ENCODE measurements around the gene ARHGAP35. TPM values are rescaled to one million over a fixed set of nuclear protein-coding genes. Genes with fewer than 3 reads are reported as not detected.
"Not testable (repeated sequence)": the region's sequence is repeated elsewhere in the genome, so short reads cannot be mapped to it uniquely, and the experiment has no call there.

The ARHGAP35 gene
- total RNA-seq, 2 experiments from 2014 or later = 24.7 to 25.5 TPM

- peaks cover 24% of the 10 kb centered on the region for H3K4me1 Mint-ChIP-seq
- no peak overlapping the region for H3K27ac Mint-ChIP-seq
- H3K4me3 Mint-ChIP-seq = no peak overlapping the region
- DNase-seq = no peak
- POLR2A ChIA-PET = interaction anchor here (0.6 kb wide), 1 partner anchor 40 kb away, joined by 4 read pairs; no protein-coding TSS in a partner anchor
- H3K9me3 Mint-ChIP-seq = no peaks in the 10 kb centered on the region
- H3K27me3 Mint-ChIP-seq = no peaks in the 10 kb centered on the region
- H3K36me3 Mint-ChIP-seq (ENCODE audit: low read depth) = no peaks in the 10 kb centered on the region
- CTCF ChIA-PET = interaction anchor here (1.0 kb wide), 1 partner anchor 111 kb away, joined by 3 read pairs; no protein-coding TSS in a partner anchor
These were observed 2.3 kb downstream of the ARHGAP35 start for GRCh38 chr19:46862974-46863632.

- no peak overlapping the region for H3K27ac Mint-ChIP-seq
- ChIA-PET POLR2A (interaction anchor here (0.6 kb wide), 1 partner anchor 39 kb away, joined by 4 read pairs; no protein-coding TSS in a partner anchor), CTCF (interaction anchor here (1.0 to 1.3 kb wide), 2 partner anchors 18 to 110 kb away, joined by 3 read pairs; no protein-coding TSS in a partner anchor)
- no peaks in the 10 kb centered on the region for H3K9me3 Mint-ChIP-seq
- H3K4me1 Mint-ChIP-seq = peaks cover 25% of the 10 kb centered on the region
- no peaks in the 10 kb centered on the region for H3K27me3 Mint-ChIP-seq
- H3K36me3 Mint-ChIP-seq (ENCODE audit: low read depth) = no peaks in the 10 kb centered on the region
- no peak overlapping the region for H3K4me3 Mint-ChIP-seq
- DNase-seq = no peak
These were observed 3.2 kb downstream of the ARHGAP35 start for GRCh38 chr19:46863818-46864629.

DNA sequence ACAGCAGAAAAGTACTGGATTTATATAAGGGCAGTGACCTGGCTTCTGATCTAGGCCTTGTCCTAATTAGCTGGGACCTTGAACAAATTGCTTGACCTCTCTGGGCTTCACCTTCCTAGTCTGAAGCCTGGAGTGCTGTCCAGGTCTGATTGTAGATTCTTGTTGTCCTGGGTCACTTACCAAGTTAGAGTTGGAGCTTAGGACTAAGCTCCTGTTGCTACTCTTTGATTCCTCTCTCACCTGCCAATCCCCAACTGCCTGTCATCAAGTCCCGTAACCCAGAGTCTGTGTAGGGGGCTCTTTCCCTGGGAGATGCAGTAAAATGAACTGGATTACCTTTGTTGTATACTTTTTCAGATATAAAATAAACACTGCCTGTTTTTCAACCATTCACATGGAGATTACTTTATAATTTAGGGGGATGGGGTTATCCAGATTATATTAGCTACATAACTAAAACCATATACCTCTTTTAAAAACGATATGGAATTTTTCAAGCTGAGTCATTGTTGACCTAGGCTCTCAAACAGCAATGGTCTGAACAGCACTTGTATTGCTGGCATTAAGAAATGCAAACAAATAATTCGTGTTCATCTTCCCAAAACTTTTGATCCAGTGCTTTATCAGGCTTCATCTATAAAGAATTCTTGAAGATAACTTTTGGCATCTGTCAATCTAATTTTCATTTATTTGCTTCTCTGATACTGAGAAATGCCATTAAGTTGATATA is 5.8 kb downstream of the ARHGAP35 start:
- Mint-ChIP-seq H3K27me3 (no peaks in the 10 kb centered on the region), H3K27ac (no peak overlapping the region), H3K9me3 (no peaks in the 10 kb centered on the region), H3K4me1 (peaks cover 19% of the 10 kb centered on the region), H3K36me3 (ENCODE audit: low read depth) (no peaks in the 10 kb centered on the region), H3K4me3 (no peak overlapping the region)
- CTCF ChIA-PET = no interaction called here
- no peak for DNase-seq
- POLR2A ChIA-PET = no interaction called here

- H3K36me3 Mint-ChIP-seq (ENCODE audit: low read depth) = no peaks in the 10 kb centered on the region
- ChIA-PET CTCF (interaction anchor here (1.3 kb wide), 1 partner anchor 23 kb away, joined by 4 read pairs; no protein-coding TSS in a partner anchor), POLR2A (no interaction called here)
- peaks cover 19% of the 10 kb centered on the region for H3K4me1 Mint-ChIP-seq
- H3K27me3 Mint-ChIP-seq = no peaks in the 10 kb centered on the region
- no peak overlapping the region for H3K4me3 Mint-ChIP-seq
- no peak for DNase-seq
- no peak overlapping the region for H3K27ac Mint-ChIP-seq
- no peaks in the 10 kb centered on the region for H3K9me3 Mint-ChIP-seq
These were observed 6.4 kb downstream of the ARHGAP35 start for GRCh38 chr19:46867170-46867569.

GRCh38 chr19:46868025-46868802 is 7.4 kb downstream of the ARHGAP35 start:
- POLR2A ChIA-PET = interaction anchor here (0.7 kb wide), 1 partner anchor 10 kb away, joined by 3 read pairs; no protein-coding TSS in a partner anchor
- CTCF ChIA-PET = interaction anchor here (0.5 to 1.9 kb wide), 4 partner anchors 12 to 45 kb away, joined by 3 to 5 read pairs (median 4); no protein-coding TSS in a partner anchor

DNA sequence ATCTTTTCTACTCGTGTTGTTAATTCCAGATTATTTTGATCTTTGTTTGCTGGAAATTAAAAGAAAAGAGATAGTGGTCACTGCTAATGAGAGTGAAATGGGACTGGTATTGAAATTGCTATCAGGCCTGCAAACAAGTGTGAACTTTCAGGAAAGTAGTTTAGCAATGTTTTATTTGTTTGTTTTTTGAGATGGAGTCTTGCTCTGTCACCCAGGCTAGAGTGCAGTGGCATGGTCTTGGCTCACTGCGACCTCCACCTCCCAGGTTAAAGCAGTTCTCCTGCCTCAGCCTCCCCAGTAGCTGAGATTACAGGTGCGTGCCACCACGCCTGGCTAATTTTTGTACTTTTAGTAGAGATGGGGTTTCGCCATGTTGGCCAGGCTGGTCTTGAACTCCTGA is 10.4 kb downstream of the ARHGAP35 start:
- CTCF ChIA-PET = interaction anchor here (0.6 kb wide), 1 partner anchor 85 kb away, joined by 4 read pairs; no protein-coding TSS in a partner anchor
- H3K27me3 Mint-ChIP-seq; H3K9me3 Mint-ChIP-seq; H3K4me3 Mint-ChIP-seq; POLR2A ChIA-PET; DNase-seq; H3K27ac Mint-ChIP-seq; H3K36me3 Mint-ChIP-seq (ENCODE audit: low read depth): not testable (repeated sequence)
- peaks cover 15% of the 10 kb centered on the region for H3K4me1 Mint-ChIP-seq

More at GRCh38 chr19:46868025-46868802, 7.4 kb downstream of the ARHGAP35 start:
- Mint-ChIP-seq H3K36me3 (ENCODE audit: low read depth) (no peaks in the 10 kb centered on the region), H3K4me1 (peaks cover 19% of the 10 kb centered on the region), H3K27me3 (no peaks in the 10 kb centered on the region), H3K9me3 (no peaks in the 10 kb centered on the region), H3K4me3 (no peak overlapping the region), H3K27ac (no peak overlapping the region)
- DNase-seq = no peak

DNA sequence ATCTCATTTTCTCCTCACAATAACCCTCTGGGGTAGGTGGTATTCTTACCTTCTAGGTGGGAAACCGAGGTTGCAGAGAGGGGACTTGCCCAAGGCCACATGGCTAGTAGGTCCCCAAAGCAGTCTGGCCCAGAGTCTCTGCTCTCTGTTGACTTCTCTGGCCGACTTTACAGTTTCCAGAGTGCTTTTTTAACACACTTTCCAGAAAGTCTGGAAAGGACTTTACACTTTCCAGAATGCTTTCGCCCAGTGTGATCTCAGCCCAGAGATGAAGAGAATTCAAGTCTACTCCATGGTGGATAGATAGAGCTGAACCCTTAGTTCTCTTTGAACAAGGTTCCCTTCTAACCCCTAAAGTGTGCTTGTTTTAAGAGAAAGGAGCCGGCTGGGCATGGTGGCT is 12.2 kb downstream of the ARHGAP35 start:
- Mint-ChIP-seq H3K36me3 (ENCODE audit: low read depth) (no peaks in the 10 kb centered on the region), H3K27me3 (no peaks in the 10 kb centered on the region), H3K4me1 (peaks cover 5% of the 10 kb centered on the region), H3K4me3 (no peak overlapping the region), H3K9me3 (no peaks in the 10 kb centered on the region), H3K27ac (no peak overlapping the region)
- CTCF ChIA-PET = interaction anchor here (0.5 to 1.3 kb wide), 3 partner anchors 13 to 134 kb away, joined by 3 to 4 read pairs (median 4); no protein-coding TSS in a partner anchor
- POLR2A ChIA-PET = no interaction called here
- no peak for DNase-seq

DNA sequence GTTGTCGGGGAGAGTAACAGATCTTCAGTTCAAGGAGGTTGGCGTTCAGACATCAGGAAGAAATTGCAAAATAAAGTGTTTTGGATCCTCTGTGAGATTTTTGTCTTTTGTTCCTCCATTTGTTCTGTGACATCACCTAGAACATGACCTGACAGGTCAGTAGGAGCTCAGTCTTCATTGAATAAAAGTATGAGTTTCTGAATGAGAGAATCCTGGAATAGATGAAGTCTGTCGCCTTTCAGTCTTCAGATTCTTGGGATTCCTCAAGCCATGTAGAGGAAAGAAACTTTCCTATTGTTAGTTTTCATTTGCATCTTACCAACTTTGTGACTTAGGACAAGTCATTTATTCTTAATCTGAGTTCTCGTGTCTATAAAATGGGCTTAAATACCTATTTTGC is 14.4 kb downstream of the ARHGAP35 start:
- no peaks in the 10 kb centered on the region for H3K36me3 Mint-ChIP-seq (ENCODE audit: low read depth)
- POLR2A ChIA-PET = no interaction called here
- H3K4me3 Mint-ChIP-seq = no peak overlapping the region
- no peaks in the 10 kb centered on the region for H3K9me3 Mint-ChIP-seq
- H3K27me3 Mint-ChIP-seq = no peaks in the 10 kb centered on the region
- no peak overlapping the region for H3K27ac Mint-ChIP-seq
- CTCF ChIA-PET = interaction anchor here (1.1 kb wide), 1 partner anchor 21 kb away, joined by 5 read pairs; no protein-coding TSS in a partner anchor
- no peaks in the 10 kb centered on the region for H3K4me1 Mint-ChIP-seq
- no peak for DNase-seq

DNA sequence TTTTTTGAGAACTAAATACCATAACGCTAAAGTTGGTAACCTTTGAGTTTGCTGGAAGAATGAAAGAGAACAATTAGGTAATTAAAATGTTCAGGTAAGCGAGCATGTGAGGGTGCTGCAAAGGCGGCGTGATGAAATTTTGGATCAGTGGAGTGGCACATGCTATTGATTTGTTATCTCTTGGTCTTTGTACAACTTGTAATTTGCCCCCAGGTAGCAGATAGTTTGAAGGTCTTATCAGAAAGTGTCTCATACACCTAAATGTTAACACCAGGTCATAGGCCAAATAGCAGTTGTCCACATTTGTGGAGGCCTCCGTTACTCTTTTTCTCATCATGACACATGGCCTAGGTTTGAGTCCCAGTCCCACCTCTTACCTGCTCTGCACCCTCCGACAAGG is 14.9 kb downstream of the ARHGAP35 start:
- H3K27me3 Mint-ChIP-seq = no peaks in the 10 kb centered on the region
- H3K4me3 Mint-ChIP-seq = no peak overlapping the region
- no peak overlapping the region for H3K27ac Mint-ChIP-seq
- DNase-seq = no peak
- H3K4me1 Mint-ChIP-seq = no peaks in the 10 kb centered on the region
- CTCF ChIA-PET = interaction anchor here (1.0 kb wide), 1 partner anchor 69 kb away, joined by 3 read pairs; no protein-coding TSS in a partner anchor
- H3K9me3 Mint-ChIP-seq = no peaks in the 10 kb centered on the region
- no peaks in the 10 kb centered on the region for H3K36me3 Mint-ChIP-seq (ENCODE audit: low read depth)
- POLR2A ChIA-PET = no interaction called here

DNA sequence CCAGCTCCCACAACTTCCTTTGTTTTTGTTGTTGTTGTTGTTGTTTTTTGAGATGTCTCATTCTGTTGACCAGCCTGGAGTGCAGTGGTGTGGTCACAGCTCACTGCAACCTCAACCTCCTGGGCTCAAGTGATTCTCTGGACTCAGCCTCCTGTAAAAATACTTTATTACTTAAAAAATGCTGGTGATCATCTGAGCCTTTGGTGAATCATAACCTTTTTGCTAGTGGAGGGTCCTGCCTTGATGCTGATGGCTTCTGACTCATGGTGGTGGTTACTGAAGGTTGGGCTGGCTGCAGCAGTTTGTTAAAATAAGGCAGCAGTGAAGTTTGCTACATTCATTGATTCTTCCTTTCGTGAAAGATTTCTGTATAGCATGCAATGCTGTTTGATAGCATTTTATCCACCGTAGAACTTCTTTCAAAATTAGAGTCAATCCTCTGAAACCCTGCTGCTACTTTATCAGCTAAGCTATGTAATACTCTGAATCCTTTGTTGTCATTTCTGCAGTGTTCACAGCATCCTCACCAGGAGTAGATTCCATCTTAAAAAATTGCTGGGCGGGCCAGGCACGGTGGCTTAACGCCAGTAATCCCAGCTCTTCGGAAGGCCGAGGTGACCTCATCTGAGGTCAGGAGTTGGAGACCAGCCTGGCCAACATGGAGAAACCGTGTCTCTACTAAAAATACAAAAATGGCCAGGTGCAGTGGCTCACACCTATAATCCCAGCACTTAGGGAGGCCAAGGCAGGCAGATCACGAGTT is 18.0 kb downstream of the ARHGAP35 start:
- no peak for DNase-seq
- no peak overlapping the region for H3K4me3 Mint-ChIP-seq
- H3K27ac Mint-ChIP-seq = no peak overlapping the region
- H3K9me3 Mint-ChIP-seq = no peaks in the 10 kb centered on the region
- CTCF ChIA-PET = interaction anchor here (2.0 kb wide), 1 partner anchor 18 kb away, joined by 7 read pairs; no protein-coding TSS in a partner anchor
- no peaks in the 10 kb centered on the region for H3K36me3 Mint-ChIP-seq (ENCODE audit: low read depth)
- H3K4me1 Mint-ChIP-seq = no peaks in the 10 kb centered on the region
- H3K27me3 Mint-ChIP-seq = no peaks in the 10 kb centered on the region
- POLR2A ChIA-PET = no interaction called here

DNA sequence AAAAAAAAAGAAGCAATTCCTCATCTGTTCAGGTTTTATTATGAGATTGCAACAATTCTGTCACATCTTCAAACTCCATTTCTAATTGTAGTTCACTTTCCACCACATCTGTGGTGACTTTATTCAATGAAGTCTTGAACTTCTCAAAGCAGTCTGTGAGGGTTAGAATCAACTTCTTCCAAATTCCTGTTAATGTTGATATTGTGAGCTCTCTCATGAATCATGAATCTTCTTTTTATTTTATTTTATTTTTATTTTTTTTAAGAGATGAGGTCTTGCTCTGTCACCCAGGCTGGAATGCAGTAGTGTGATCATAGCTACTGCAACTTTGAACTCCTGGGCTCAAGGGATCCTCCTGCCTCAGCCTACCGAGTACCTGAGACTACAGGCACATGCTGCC is 19.6 kb downstream of the ARHGAP35 start:
- H3K4me3 Mint-ChIP-seq = no peak overlapping the region
- no peaks in the 10 kb centered on the region for H3K9me3 Mint-ChIP-seq
- H3K36me3 Mint-ChIP-seq (ENCODE audit: low read depth) = no peaks in the 10 kb centered on the region
- no peak for DNase-seq
- ChIA-PET POLR2A (no interaction called here), CTCF (interaction anchor here (2.0 kb wide), 1 partner anchor 17 kb away, joined by 7 read pairs; no protein-coding TSS in a partner anchor)
- no peaks in the 10 kb centered on the region for H3K27me3 Mint-ChIP-seq
- no peaks in the 10 kb centered on the region for H3K4me1 Mint-ChIP-seq
- H3K27ac Mint-ChIP-seq = no peak overlapping the region

Measured in activated CD4-positive, alpha-beta T cell treated with anti-CD3 and anti-CD28 coated beads, Interleukin-2, amount 10 ng/mL, durations not matched to agents 7 days and 5 days (primary cell).